ENCODE data around the gene PRRX2. TPM values are rescaled to one million over a fixed set of nuclear protein-coding genes. Genes with fewer than 3 reads are reported as not detected.
A peak's percentile ranks its signal among the peaks of the same experiment; 100 is the strongest.

The PRRX2 gene
- polyA plus RNA-seq, 1 donor (not counting 4 experiments of a cell fraction or from before 2014, with no cell fraction given), result not detected

DNA sequence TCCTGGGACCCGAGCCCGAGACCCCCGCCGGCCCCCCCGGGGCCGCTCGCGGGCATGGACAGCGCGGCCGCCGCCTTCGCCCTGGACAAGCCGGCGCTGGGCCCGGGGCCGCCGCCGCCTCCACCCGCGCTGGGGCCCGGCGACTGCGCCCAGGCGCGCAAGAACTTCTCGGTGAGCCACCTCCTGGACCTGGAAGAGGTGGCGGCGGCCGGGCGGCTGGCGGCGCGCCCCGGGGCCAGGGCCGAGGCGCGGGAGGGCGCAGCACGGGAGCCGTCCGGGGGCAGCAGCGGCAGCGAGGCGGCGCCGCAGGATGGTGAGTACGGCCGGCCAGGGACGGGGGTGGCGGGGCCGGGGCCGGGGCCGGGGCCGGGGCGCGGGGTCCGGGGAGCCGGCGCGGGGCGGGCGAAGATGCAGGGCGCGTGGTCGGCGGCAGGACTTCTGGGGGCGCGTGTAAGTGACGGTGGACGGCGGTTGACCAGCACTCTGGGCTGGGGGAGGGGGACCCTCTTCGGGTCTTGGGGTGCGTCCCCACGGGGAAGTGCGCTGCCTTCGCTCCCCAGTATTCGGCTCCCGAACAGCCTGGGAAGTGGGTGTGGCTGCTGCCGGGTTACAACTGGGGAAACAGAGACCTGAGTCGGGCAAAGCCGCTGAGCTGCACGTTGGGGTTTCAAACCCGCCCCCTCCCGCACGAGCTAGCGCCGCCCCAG lies 520 bp downstream of the PRRX2 start:
- dilution Hi-C loops (cut with MboI; ENCODE audit: extremely low pct_ligation_motif_present, low sequenced_read_pairs), result no loop called here
- no peak for FAIRE-seq
- Histone ChIP-seq H3K79me2 (ENCODE audit: control insufficient read depth, insufficient read depth, low read length) (no peaks in the 10 kb centered on the region), H3K9ac (ENCODE audit: control insufficient read depth, extremely low read depth, insufficient read depth, low read length) (no peak overlapping the region), H3K4me1 (ENCODE audit: control insufficient read depth, extremely low read depth, insufficient read depth, low read length) (no peaks in the 10 kb centered on the region), H3K9me3 (ENCODE audit: control insufficient read depth, low read depth, low read length) (no peaks in the 10 kb centered on the region), H4K20me1 (ENCODE audit: control insufficient read depth, extremely low read depth, insufficient read depth, low read length) (no peaks in the 10 kb centered on the region), H3K4me2 (ENCODE audit: control insufficient read depth, extremely low read depth, insufficient read depth, low read depth, low read length) (peak overlapping the region; percentile 5), H3K4me3 (ENCODE audit: control insufficient read depth in 2 of 3, extremely low read depth in 1 of 3, insufficient read depth in 2 of 3, low read depth in 1 of 3, low read length in 3 of 3) (no peak overlapping the region), H3K27ac (ENCODE audit: control insufficient read depth, insufficient read depth, low read length) (no peak overlapping the region), H3K9me1 (ENCODE audit: control insufficient read depth, extremely low read depth, insufficient read depth, low read length) (no peaks in the 10 kb centered on the region), H3K27me3 (ENCODE audit: control insufficient read depth, extremely low read depth, insufficient read depth, low read length) (peaks cover 37% of the 10 kb centered on the region), H2AFZ (ENCODE audit: control insufficient read depth, low read length) (no peak overlapping the region), H3K36me3 (ENCODE audit: control insufficient read depth in 2 of 2, extremely low read depth in 1 of 2, insufficient read depth in 2 of 2, low read length in 2 of 2) (no peaks in the 10 kb centered on the region)
- no peak for DNase-seq (ENCODE audit: low read depth, low spot score)
- TF ChIP-seq, protein P1, sequence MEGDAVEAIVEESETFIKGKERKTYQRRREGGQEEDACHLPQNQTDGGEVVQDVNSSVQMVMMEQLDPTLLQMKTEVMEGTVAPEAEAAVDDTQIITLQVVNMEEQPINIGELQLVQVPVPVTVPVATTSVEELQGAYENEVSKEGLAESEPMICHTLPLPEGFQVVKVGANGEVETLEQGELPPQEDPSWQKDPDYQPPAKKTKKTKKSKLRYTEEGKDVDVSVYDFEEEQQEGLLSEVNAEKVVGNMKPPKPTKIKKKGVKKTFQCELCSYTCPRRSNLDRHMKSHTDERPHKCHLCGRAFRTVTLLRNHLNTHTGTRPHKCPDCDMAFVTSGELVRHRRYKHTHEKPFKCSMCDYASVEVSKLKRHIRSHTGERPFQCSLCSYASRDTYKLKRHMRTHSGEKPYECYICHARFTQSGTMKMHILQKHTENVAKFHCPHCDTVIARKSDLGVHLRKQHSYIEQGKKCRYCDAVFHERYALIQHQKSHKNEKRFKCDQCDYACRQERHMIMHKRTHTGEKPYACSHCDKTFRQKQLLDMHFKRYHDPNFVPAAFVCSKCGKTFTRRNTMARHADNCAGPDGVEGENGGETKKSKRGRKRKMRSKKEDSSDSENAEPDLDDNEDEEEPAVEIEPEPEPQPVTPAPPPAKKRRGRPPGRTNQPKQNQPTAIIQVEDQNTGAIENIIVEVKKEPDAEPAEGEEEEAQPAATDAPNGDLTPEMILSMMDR (optimal IDR thresholded peaks at IDR 0.05 in 1 of 3, IDR thresholded peaks at IDR 0.05 in 1 of 3, conservative IDR thresholded peaks at IDR 0.05 in 1 of 3; ENCODE audit: extremely low read depth in 1 of 3, insufficient read depth in 2 of 3, low read length in 3 of 3), result no peak
- peak; percentile 91 for TF ChIP-seq EZH2 (IDR thresholded peaks at IDR 0.05; ENCODE audit: low read length)

DNA sequence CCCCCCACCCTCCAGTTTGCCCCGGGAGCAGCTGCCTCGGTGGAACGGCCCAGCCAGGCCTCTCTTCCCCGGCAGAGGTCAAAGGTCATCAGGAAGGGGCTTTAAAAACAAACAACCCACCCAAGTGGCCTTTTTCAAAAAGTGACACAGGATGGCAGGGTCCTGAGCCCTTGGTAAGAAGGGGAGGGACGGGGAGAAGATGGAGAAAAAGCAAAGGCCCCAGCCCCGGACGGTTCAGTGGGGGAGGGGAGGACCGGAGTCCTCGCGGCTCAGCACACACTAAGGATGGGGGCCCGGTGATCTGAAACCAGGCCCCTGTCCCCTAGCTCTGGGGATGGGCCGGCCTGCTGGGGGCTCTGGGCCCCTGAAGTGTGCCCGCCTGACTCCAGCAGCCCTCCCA lies 1.1 kb downstream of the PRRX2 start:
- H3K9ac ChIP-seq (ENCODE audit: control insufficient read depth, extremely low read depth, insufficient read depth, low read length), result no peak overlapping the region
- H3K27ac ChIP-seq (ENCODE audit: control insufficient read depth, insufficient read depth, low read length), result no peak overlapping the region

More for the DNA sequence above, 1.1 kb downstream of the PRRX2 start:
- Histone ChIP-seq H3K79me2 (ENCODE audit: control insufficient read depth, insufficient read depth, low read length) (no peaks in the 10 kb centered on the region), H4K20me1 (ENCODE audit: control insufficient read depth, extremely low read depth, insufficient read depth, low read length) (no peaks in the 10 kb centered on the region), H3K36me3 (ENCODE audit: control insufficient read depth in 2 of 2, extremely low read depth in 1 of 2, insufficient read depth in 2 of 2, low read length in 2 of 2) (no peaks in the 10 kb centered on the region), H3K4me3 (ENCODE audit: control insufficient read depth in 2 of 3, extremely low read depth in 1 of 3, insufficient read depth in 2 of 3, low read depth in 1 of 3, low read length in 3 of 3) (no peak overlapping the region), H3K9me1 (ENCODE audit: control insufficient read depth, extremely low read depth, insufficient read depth, low read length) (no peaks in the 10 kb centered on the region), H3K9me3 (ENCODE audit: control insufficient read depth, low read depth, low read length) (no peaks in the 10 kb centered on the region), H3K4me1 (ENCODE audit: control insufficient read depth, extremely low read depth, insufficient read depth, low read length) (no peaks in the 10 kb centered on the region), H3K27me3 (ENCODE audit: control insufficient read depth, extremely low read depth, insufficient read depth, low read length) (peaks cover 37% of the 10 kb centered on the region), H2AFZ (ENCODE audit: control insufficient read depth, low read length) (no peak overlapping the region), H3K4me2 (ENCODE audit: control insufficient read depth, extremely low read depth, insufficient read depth, low read depth, low read length) (no peak overlapping the region)
- no peak for FAIRE-seq
- peak; percentile 74 for TF ChIP-seq EZH2 (IDR thresholded peaks at IDR 0.05; ENCODE audit: low read length)
- TF ChIP-seq, protein P1 (optimal IDR thresholded peaks at IDR 0.05 in 1 of 3, IDR thresholded peaks at IDR 0.05 in 1 of 3, conservative IDR thresholded peaks at IDR 0.05 in 1 of 3; ENCODE audit: extremely low read depth in 1 of 3, insufficient read depth in 2 of 3, low read length in 3 of 3), result no peak
- DNase-seq (ENCODE audit: low read depth, low spot score), result no peak
- dilution Hi-C loops (cut with MboI; ENCODE audit: extremely low pct_ligation_motif_present, low sequenced_read_pairs), result no loop called here
